ENCODE data around the gene MYOZ3.

Gene MYOZ3

DNA sequence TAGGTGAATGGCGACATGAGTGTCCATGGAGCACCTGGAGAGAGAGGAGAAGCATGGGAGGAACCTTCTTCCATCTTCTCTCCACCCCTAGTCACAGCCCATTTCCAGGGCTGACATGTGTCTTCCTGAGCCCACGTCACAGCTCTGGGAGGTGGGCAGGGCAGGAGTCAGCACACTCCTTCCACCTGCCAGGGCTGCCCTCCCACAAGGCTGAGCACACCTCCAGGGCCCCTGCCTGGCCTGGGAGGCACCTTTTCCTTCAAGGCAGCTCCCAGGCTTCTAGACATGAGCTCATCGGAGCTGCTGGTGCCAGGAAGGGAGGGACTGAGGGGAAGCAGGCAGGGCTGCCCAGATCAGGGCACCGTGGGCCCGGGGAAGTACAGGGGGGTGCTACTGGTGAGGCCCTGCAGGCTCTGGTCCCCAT is 34.2 kb upstream of the MYOZ3 start:
- FAIRE-seq, result peak; percentile 67

DNA sequence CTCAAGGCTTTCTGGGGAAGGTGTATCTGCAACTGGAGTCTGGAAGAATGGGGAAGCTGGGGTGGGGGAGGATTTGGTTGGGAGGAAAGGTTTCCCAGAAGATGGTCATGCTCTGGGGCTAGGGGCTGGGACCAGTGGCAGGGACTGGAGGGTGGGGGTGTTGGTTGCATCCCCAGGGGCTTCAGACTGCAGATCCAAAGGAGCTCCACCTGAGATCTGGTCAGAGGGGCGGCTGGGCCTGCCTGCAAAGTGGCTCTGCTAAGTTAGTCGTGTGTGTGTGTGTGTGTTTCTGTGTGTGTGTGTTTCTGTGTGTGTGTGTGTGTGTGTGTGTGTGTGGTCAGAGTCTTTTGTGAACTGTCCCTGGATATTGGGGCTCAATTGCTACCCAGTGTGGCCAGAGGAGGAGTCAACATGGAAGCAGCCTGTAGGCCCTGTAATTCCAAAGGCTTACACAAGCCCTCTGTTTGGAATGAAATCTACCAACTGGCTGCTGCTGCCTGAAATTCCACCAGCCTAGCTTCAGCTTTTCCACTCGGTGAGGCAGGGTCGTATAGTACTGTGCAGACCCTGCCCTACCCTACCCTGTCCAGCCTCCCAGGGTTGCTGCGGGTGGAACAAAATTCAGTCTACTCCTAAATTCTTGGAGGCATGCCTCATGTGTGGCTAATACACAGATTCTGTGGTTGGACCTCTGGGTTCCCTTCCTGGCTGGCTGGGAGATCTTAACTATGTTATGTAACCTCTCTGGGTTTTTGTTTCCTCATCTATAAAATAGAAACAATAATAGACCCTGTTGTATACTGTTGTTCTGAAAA is 33.1 kb upstream of the MYOZ3 start:
- no peak for FAIRE-seq
- DNase-seq (ENCODE audit: low spot score), result no peak

More for the DNA sequence above, 34.2 kb upstream of the MYOZ3 start:
- peak; percentile 37 for DNase-seq (ENCODE audit: low spot score)

DNA sequence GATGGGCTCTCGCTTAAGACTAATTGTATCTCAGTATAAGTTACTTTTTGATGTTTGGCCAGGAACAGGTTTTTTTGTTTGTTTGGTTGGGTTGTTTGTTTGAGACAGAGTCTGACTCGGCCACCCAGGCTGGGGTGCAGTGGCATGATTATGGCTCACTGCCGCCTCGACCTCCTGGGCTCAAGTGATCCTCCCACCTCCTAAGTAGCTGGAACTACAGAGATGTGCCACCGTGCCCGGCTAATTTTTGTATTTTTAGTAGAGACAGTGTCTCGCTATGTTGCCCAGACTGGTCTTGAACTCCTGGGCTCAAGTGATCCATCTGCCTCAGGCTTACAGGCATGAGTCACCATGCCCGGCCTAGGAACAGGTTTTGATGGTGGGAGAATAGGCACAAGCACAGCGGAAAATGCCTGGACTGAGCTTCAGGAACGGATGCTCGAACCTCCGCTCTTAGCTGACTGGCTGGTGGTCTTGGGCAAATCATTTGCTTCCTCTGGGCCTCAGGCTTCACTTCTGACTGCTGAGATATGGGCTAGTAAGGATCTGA is 32.0 kb upstream of the MYOZ3 start:
- FAIRE-seq (no peak), DNase-seq (ENCODE audit: low spot score) (no peak)

DNA sequence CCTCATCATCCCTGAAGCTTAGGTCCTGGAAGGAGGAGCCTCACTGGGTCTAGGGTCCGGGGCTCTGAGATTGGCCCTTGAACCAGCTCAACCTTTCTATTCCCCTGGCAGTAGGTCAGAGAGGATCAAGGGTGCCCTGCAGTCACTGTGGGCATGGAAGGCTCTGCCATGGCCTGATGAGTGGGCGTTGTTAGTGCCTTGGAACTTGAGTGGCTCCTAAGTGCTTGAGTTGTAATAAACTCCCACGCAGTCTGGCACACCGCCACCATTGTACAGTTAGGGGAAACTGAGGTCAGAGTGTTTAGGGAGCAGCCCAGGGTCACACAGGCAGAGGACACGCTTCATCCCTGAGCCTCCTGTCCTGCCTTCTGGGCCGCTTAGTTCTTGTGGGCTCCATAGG is 31.0 kb upstream of the MYOZ3 start:
- no peak for DNase-seq (ENCODE audit: low spot score)
- no peak for FAIRE-seq

DNA sequence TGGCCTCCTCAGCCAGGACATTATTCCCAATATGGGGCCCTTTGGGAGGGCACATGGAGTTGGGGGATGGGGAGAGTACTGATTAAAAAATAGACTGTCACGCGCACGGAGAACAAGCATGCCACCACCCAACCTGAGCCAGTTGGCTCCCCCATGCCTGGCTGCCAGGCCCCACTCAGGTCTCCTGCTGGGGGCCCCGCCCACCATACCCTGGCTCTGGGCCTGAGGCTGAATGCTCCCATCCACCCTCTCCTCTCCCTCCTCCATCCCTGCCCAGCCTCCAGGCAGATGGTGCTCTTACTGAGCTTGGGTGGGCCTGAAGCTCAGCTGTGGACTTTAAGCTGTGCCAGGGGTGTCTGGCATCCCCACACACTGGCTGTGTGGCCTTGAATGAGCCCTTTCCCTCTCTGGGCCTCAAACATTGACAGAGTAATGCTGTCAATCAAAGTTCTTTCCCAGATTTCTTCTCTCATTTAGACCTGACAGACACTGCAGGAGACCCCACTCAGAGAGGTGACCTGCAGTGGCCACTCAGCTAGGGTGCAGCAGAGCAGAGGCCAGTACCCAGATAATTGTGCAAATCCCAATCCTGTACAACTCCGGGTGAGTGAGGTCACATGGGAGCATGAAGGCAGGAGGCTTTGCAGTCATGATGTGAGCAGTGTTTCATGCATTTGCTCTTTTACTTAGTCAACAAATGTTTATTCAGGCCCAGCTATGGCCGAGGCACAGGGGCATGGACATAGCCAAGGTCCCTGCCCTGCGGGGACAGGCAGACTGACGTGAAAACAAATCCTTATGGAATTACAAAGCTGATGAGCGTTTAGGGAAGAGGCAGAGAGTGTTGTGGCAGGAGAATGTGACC is 30.4 kb upstream of the MYOZ3 start:
- FAIRE-seq, result no peak
- DNase-seq (ENCODE audit: low spot score), result no peak

DNA sequence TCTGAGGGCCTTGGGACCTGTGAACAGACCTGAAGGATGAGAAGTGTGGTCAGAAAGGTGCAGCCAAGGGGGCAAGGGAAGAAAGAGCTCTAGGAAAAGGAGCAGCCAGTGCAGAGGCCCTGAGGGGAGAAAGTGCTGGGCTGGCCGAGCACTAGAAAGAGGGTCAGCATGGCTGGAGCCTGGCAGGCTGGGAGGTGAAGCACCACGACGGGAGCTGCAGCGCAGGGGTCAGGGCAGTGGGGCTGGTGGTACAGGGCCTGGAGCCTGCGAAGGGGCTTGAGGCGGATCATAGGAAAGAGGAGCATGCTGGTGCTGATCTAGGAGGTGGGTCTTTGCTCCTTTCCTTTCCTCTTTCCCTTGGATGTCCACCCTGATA is 29.7 kb upstream of the MYOZ3 start:
- no peak for DNase-seq (ENCODE audit: low spot score)
- FAIRE-seq, result no peak

DNA sequence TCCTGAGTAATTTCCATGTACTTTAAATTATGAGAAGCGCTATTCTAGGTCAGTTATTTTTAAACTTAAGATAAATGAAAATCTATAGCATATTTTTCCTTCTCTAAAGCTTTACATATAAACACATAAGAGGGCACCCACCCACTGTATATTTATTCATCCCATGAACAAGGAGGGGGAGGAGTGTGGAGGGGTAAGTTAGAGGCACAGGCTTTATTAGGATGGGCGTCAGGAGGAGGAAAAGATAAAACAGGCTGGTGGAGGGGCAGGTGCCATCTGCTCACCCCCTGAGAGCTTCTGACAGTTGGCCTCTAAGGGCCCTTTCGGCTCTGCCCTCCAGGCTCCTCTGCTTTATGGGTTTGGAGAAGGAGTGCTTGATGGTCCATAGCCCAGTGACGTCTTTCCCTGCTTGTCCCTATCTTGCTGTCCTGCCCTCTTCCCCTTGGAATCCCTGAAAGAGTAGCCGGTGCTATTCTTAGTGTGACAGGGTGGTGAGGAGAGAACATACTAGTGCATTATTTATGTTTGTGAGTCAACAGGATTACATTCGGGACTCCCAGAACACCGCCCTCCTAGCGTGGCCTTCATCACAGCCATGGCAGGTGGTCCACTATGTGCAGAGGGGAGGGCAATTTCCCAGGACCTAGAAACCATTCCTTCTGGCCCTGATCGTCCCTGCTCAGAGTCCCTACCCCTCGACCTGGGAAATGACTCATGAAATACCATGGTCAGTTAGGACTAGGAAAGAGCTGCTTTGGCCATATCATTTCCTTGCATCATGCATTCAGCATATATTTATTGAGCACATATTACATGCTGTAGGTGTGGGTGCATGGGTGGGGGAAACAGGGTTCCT is 28.5 kb upstream of the MYOZ3 start:
- FAIRE-seq, result no peak
- no peak for DNase-seq (ENCODE audit: low spot score)

DNA sequence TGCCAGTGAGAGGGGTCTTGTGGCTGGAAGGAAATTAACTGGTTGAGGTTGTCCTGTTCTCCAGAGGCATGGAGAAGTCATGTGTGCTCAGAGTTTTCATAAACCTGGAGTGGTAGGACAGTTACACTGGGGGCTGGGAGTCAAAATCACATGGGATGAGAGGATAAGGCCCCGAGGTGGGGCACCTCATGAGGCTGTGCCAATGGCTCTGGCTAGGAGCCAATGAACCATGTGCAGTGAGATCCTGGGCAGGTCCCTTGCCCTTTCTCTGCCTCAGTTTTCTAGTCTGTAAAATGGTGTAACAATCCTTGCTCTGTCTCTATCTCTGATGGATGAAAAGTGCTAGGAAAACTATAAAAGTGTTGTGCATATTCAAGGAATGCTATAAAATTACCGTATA is 27.6 kb upstream of the MYOZ3 start:
- no peak for DNase-seq (ENCODE audit: low spot score)
- no peak for FAIRE-seq

DNA sequence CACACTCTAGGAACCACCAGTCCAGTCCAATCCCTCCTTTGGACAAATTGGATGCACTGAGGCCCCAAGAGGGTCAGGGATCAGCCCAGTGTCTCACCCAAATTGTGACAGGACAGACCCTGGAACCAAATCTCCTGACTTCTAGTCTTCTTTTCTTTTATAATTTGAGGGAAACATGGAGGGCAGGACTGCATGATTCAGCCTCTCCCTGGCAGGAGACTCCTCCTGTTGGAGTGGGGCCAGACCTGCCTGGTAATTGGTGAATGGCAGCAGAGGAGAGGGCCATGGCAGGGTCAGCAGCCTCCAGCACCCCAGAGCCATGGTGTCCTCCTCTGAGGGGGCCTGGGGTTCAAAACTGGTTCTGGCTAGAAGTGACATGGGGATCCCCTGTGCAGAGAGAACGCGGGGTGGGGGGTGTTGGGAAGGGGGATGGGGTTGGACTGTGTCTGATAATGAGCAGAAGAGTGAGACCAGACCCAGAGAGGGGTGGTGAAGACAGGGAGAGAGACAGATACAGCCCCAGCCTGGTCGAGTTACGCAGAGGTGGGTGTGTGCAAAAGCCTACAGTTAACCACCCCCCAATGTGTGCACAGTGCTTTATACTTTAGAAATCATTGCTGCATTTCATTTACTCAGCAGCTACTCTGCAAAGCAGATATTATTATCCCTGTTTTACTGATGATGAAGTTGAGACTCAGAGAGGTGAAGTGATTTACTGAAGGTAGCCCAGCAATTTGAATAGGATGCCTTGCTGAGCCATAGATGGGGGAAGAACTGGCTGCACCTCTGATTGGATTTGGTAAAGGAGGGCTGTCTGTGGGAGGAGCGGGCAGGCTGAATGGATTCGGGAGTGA is 24.4 kb upstream of the MYOZ3 start:
- peak; percentile 77 for FAIRE-seq
- DNase-seq (ENCODE audit: low spot score), result peak; percentile 52

DNA sequence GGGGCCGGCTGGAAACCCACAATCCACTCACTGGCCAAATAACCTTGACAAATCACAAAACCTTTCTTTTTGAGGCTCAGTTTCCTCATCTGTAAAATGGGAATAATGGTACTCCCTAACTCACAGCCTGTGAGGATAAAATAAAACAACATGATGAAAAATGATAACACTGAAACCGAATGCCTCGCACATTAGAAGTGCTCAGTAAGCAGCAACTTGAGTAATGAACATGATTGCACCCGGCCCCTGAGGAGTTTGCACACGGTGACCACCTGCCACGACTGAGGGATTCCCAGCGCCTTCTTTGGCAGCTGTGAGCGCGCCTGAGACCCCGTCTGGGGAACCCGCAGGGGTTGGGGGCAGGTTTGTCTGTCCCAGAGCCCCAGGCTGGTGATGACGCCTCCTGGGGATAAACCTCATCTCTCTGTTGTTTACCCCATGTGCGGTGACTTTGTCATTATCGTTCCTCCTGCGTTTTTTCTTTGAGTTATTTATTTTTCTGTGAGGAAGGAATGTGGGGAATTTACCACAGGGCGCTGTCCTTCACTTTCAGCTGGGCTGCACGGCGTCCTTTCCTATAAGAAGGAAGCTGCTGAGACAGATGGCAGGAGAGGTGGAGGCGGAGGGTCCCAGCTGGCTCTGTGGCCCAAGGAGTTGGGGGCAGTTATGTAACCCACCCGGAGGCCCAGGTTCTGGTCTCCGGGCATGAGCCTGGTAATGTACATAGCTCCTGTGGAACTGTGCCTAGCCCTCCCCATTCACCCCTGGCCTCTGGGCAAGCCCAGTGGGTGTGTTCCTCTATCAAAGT is 23.6 kb upstream of the MYOZ3 start:
- FAIRE-seq (peak; percentile 79), DNase-seq (ENCODE audit: low spot score) (peak; percentile 86)

DNA sequence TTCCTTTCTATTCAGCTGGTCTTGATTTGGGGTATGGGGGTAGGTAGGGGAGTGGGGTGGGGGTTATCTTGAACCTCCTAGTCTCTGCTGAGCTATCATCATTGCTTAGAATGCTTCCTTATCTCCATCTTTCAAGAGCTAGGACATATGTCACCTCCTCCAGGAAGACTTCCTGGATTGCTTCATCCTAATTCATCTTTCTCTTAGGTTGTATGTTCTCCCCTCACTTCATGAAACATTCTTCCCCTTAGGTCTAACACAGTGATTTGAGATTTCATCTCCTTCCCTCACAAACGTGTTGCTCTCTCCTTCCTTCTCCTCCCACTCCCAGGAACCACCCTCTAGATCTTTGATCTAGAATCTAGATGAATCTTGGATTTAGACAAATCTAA is 23.0 kb upstream of the MYOZ3 start:
- no peak for DNase-seq (ENCODE audit: low spot score)
- FAIRE-seq, result no peak

DNA sequence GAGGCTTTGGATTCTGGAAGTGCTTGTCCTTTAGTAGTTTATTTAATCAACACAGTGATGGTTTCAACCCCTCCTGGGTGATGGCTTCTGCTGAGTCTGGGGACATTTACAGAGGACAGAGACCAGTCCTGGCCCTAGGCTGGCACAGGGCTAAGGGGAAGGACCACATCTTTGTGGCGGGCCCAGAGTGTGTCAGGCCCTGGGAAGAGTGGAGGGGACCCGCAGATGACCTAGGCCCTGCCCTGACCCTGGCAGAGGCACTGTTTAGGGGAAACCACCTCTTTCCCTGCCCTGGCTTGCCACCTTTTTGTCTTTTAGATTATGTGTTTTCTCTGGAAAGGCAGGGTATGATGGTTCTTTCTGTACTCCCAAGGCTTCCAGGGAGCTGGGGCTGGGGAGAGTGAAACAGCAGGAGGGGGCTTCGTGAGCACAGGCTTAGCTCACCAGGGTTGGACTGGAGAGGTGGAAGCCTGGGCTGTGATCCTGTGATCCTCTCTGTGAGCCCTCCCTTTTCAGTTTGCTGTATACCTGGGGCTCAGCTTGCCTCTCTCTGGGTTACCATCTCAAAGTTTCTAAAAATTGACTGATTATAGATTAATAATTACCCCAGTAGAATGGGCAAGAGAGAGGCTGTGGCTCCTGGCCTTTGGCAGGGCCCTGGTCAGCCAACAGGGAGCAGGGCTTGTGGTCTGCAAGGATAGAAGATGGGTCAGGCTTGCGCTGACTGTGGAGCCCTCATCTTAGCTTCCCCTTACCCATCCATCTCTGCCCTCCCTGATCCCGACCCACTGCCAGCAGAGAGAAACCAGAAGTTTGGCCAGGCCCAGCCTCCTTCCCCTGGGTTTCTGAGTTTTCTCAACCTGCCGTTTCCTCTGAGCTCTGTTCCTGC is 22.3 kb upstream of the MYOZ3 start:
- peak; percentile 33 for DNase-seq (ENCODE audit: low spot score)
- FAIRE-seq, result peak; percentile 81

DNA sequence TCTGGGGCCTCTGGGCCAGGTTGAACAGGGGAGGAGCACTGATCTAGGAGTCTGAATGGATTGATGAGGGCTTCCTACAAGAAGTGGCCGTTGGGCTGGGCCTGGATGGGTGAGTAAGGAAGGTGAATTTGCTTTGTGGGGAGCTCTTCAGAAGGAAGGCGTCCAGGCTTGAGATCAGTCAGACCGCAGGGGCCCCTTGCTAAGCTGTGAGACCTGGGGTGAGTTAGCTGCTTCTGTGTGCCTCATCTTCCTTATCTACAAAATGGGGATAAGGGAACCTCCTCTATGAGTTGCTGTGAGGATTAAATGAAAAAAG is 21.7 kb upstream of the MYOZ3 start:
- DNase-seq (ENCODE audit: low spot score), result peak; percentile 56
- FAIRE-seq, result no peak

DNA sequence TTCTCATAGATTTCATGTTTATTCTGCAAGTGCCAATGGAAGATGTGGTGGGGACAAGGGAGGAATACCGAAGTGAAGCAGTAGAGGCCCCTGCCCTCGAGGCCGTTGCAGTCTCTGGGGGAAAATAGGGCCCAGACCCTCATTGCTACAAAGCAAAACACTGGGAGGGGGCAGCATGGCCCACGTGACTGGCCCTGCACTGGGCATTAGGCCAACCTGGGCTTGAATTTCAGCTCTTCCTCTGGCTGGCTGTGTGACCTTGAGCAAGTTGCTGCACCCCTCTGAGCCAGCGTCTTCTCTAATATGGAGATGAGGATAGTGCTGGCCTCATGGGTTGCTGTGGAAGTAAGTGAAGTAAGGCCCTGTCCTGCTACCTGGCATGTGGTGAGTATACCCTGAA is 21.3 kb upstream of the MYOZ3 start:
- DNase-seq (ENCODE audit: low spot score) (peak; percentile 27), FAIRE-seq (no peak)

DNA sequence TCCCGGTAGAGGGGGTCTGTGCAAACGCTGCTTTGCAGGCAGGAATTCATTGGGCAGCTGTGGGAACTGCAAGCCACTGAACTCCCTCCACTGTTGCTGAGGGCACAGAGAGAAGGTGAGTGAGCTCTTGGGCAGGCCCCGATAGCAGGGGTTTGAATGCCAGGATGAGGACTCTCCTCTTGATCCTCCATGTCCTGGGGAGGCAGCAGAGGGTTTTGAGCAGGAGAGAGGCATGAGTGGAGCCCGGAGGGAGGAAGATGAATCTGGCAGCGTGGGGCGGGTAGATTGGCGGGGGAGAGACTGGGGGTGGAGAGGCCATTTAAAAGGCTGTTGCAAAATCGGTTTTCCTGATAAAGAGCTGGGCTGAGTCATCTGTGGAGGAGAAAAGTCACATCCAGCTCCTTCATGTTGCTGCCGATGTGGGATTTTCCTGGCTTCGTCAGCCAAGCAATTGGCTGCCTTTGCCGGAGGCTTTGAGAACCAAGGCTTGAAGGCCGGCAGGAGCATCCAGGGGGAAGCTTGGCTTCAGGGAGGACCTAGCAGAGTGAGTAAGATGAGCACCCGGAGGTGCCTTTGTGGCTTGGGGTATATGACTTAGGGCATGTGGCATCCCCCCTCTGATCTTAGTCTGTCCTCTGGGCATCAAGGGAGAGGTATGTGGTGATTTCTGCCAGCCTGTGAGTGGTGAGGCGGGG is 20.6 kb upstream of the MYOZ3 start, which contains the start of gene SYNPO:
Gene SYNPO (plus strand): TSS at position 350 of the 695 bp plus-strand sequence. CDS start 7,616 bp downstream, outside the sequence.
- FAIRE-seq (peak; percentile 90), DNase-seq (ENCODE audit: low spot score) (peak; percentile 95)

DNA sequence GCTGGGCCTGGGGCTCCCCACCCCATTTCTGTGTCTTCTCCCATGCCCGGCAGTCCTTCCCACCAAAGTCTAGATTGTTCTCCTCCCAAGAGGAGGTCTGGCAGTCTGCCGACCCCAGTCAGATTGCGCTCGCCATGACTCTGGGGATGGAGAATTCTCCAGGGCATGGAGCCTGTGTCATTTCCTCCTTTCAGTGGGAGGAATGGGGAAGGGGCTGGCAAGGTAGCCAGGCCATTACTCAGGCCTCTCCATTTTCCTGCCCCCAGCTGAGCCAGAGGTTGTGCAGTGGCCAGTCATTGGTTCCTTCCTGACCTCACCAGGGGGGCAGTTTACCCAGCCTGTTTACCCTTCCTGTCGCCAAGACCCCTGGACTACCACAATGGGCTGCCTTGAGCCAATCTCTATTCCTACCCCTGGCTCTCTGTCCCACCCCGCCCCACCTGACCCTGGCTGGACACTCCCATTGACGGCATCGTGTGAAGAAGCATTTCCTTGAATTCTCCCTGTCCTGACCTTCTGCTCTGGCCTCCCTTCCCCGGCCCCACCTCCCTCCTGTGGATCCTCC is 20.0 kb upstream of the MYOZ3 start:
- peak; percentile 88 for DNase-seq (ENCODE audit: low spot score)
- FAIRE-seq, result peak; percentile 10

DNA sequence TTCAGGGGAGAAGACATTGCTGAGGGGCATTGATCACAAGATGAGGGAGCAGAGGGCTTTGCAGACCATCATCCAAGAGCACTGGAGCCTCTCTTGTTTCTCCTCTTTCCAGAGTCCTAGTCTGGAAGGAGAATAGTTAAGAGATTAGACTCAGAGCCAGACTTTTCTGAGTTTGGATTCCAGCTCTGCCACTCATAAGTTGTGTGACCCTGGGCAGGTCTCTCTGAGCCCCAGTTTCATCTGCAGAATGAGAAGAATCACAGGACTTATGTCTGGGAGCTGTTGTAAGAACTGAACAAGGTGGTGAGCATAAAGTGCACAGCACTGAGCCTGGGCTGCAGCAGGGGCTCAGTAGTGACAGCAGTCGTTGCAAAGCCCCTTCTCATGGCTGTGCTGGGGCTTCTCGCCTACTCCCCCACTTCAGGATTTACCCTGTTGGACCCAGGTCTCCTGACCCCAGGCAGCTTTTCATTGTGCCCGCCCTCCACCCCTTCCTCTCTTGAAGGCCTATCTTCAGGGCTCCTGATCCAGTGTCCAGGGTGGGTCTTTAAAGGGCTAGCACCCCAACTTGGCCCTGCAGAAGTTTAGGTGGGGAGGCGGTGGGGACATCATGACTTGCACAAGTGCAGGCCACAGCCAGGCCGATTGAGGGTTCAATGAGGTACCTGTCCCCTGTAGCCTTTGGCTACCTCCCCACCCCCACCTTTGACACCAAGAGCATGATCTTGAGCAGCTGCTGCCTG is 19.1 kb upstream of the MYOZ3 start:
- DNase-seq (ENCODE audit: low spot score), result no peak

More for the DNA sequence above, 19.1 kb upstream of the MYOZ3 start:
- FAIRE-seq, result no peak

Data from RCC 7860 (cell line).